PC-3 (cell line): Measurements from ENCODE around the gene CD69.

Experiments
- CTCF ChIP-seq: fragments of 300-600 bp; sonication (generic); conservative IDR thresholded peaks from 2 replicates; pipeline ENCODE4 v1.5.1; 2017; ENCODE audit warnings: antibody characterized with exemption, low read depth, mild to moderate bottlenecking, low read length
- EZH2 ChIP-seq: fragments of 300-600 bp; sonication (generic); IDR thresholded peaks from one replicate; pipeline ENCODE4 v1.6.1; 2017; ENCODE audit warnings: antibody characterized with exemption, mild to moderate bottlenecking, low read length; ENCODE audit not compliant: unreplicated experiment

DNA sequence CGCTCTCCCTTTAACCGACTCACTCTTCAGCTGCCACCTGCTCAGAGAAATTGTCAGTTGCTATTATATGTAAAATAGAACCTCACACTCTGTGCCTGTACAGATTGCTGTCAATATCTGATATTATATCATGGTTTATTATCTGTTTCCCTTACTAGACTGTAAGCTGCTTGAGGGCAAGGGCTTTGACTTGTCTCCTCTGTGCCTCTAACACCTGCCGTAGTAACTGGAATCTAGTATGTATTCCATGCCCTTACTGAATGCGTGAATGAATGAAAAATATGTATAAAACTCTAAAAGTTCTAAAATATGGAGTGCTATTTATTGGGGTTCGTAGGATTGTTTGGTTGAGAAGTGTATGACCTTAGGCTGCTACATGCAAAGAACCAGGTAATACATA is 1.7 kb upstream of the CD69 start:
- no peak for TF ChIP-seq EZH2
- no peak for TF ChIP-seq CTCF
